ENCODE measurements around the gene BIN2.
A peak's percentile ranks its signal among the peaks of the same experiment; 100 is the strongest.

The BIN2 gene

DNA sequence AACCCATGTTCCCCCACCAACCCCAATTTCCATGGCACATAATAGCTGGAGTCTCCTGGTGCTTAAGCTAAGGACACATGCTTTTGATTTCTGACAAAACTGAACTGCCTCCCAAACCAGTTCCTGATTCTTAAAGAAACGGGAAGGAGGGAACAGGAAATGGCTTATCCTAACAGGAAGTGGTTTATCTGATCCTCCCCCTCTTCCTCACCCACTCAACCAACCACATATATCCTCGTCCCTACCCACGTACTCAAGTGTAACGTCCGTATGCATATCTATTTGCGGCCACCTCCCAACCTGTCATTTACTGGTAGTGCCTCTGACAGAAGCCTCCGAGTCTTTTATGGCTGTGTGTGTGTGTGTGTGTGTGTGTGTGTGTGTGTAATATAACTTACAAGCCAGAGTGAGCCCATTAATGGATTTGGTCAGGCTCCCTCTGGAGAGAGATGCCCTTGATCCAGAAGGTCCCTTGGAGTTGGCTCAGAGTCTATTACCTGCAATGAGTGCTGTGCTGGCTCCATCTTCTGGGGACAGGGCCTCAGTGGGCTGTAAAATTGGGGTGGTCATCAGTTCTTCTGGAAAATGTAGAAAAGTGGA lies 77.6 kb downstream of the BIN2 start:
- peak; percentile 3 for TF ChIP-seq CTCF (conservative IDR thresholded peaks at IDR 0.05; ENCODE audit: control insufficient read depth, insufficient read depth, low read depth, low read length)
- DNase-seq (ENCODE audit: low read depth) = peak; percentile 60
- no peak overlapping the region for H3K4me3 ChIP-seq (ENCODE audit: control insufficient read depth, low read depth, low read length)

GRCh38 chr12:51245476-51246253 lies 78.3 kb downstream of the BIN2 start:
- no peak for DNase-seq (ENCODE audit: low read depth)
- no peak overlapping the region for H3K4me3 ChIP-seq (ENCODE audit: control insufficient read depth, low read depth, low read length)
- TF ChIP-seq CTCF (conservative IDR thresholded peaks at IDR 0.05; ENCODE audit: control insufficient read depth, insufficient read depth, low read depth, low read length) = no peak

GRCh38 chr12:51244269-51244668 lies 79.7 kb downstream of the BIN2 start:
- H3K4me3 ChIP-seq (ENCODE audit: control insufficient read depth, low read depth, low read length) = no peak overlapping the region
- TF ChIP-seq CTCF (conservative IDR thresholded peaks at IDR 0.05; ENCODE audit: control insufficient read depth, insufficient read depth, low read depth, low read length) = no peak
- DNase-seq (ENCODE audit: low read depth) = peak; percentile 36

DNA sequence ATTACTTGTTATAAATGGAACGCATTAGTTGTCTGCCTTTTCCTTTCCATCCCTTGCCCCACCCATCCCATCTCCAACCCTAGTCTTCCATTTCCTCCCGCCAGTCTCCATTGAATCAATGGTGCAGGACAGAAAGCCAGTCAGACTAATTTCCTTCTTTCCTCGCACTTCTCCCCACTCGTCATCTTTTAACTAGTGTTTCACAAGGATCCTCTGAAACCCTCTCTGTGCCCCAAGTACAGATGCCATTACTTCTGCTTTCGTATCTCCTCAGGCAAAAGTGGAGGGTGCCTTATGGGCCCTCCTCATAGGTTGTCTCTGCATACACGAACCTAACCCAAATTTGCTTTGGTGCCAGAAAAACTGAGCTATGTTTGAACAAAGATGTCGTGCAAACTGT lies 81.1 kb downstream of the BIN2 start:
- no peak for DNase-seq (ENCODE audit: low read depth)
- H3K4me3 ChIP-seq (ENCODE audit: control insufficient read depth, low read depth, low read length) = no peak overlapping the region
- no peak for TF ChIP-seq CTCF (conservative IDR thresholded peaks at IDR 0.05; ENCODE audit: control insufficient read depth, insufficient read depth, low read depth, low read length)

DNA sequence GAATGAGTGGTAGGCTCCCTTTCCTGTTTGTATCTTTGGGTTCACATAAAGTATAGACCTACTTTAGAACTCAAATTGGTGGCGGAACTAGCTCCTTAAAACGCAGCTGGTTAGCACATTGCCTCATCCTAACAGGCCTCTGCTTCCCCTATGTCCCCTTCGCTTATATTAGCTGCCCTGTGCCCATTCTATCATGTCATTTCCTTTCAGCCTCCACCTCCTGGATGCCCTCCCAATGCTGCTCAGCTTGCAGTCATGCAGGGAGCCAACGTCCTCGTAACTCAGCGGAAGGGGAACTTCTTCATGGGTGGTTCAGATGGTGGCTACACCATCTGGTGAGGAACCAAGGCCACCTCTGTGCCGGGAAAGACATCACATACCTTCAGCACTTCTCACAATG lies 81.9 kb downstream of the BIN2 start:
- no peak for TF ChIP-seq CTCF (conservative IDR thresholded peaks at IDR 0.05; ENCODE audit: control insufficient read depth, insufficient read depth, low read depth, low read length)
- DNase-seq (ENCODE audit: low read depth) = no peak

GRCh38 chr12:51240971-51241370 lies 83.0 kb downstream of the BIN2 start:
- H3K4me3 ChIP-seq (ENCODE audit: control insufficient read depth, low read depth, low read length) = no peak overlapping the region
- TF ChIP-seq CTCF (conservative IDR thresholded peaks at IDR 0.05; ENCODE audit: control insufficient read depth, insufficient read depth, low read depth, low read length) = no peak
- DNase-seq (ENCODE audit: low read depth) = peak; percentile 45

More for the DNA sequence above, 81.9 kb downstream of the BIN2 start:
- no peak overlapping the region for H3K4me3 ChIP-seq (ENCODE audit: control insufficient read depth, low read depth, low read length)

All from fibroblast of mammary gland (primary cell).